Measurements from ENCODE around the gene TNFRSF6B.

The TNFRSF6B gene

GRCh38 chr20:63653041-63653973, 43.1 kb upstream of the TNFRSF6B start, which contains the start of gene STMN3:
STMN3 (minus strand) TSS chr20:63653424; CDS start chr20:63653345, 79 bp downstream.
- ChIA-PET CTCF (no interaction called here), POLR2A (no interaction called here)
- no peak for TF ChIP-seq CTCF (IDR thresholded peaks at IDR 0.05; ENCODE audit: control extremely low read depth, extremely low read depth, low read depth, missing control alignments)
- DNase-seq (ENCODE audit: extremely low spot score) = peak; percentile 83

GRCh38 chr20:63653974-63654668, 42.3 kb upstream of the TNFRSF6B start:
- CTCF ChIA-PET = no interaction called here
- TF ChIP-seq CTCF (IDR thresholded peaks at IDR 0.05; ENCODE audit: control extremely low read depth, extremely low read depth, low read depth, missing control alignments) = no peak
- POLR2A ChIA-PET = no interaction called here
- DNase-seq (ENCODE audit: extremely low spot score) = no peak

- TF ChIP-seq CTCF (IDR thresholded peaks at IDR 0.05; ENCODE audit: control extremely low read depth, extremely low read depth, low read depth, missing control alignments) = no peak
- DNase-seq (ENCODE audit: extremely low spot score) = no peak
- POLR2A ChIA-PET = no interaction called here
- CTCF ChIA-PET = interaction anchor here (1.4 to 1.9 kb wide), 2 partner anchors 117 to 325 kb away, joined by 3 to 6 read pairs; partner anchors contain the start of genes PTK6 and SAMD10
These were observed 41.2 kb upstream of the TNFRSF6B start for GRCh38 chr20:63655249-63655648.

GRCh38 chr20:63656451-63656850, 40.0 kb upstream of the TNFRSF6B start:
- no peak for DNase-seq (ENCODE audit: extremely low spot score)
- ChIA-PET POLR2A (no interaction called here), CTCF (interaction anchor here (1.4 to 1.9 kb wide), 2 partner anchors 118 to 324 kb away, joined by 3 to 6 read pairs; partner anchors contain the start of genes PTK6 and SAMD10)
- TF ChIP-seq CTCF (IDR thresholded peaks at IDR 0.05; ENCODE audit: control extremely low read depth, extremely low read depth, low read depth, missing control alignments) = no peak

GRCh38 chr20:63657260-63657936, 39.1 kb upstream of the TNFRSF6B start:
- TF ChIP-seq CTCF (IDR thresholded peaks at IDR 0.05; ENCODE audit: control extremely low read depth, extremely low read depth, low read depth, missing control alignments) = no peak
- DNase-seq (ENCODE audit: extremely low spot score) = no peak
- ChIA-PET CTCF (interaction anchor here (1.1 to 3.4 kb wide), 2 partner anchors 16 to 30 kb away, joined by 3 to 11 read pairs; no protein-coding TSS in a partner anchor), POLR2A (interaction anchor here (1.2 kb wide), 1 partner anchor 15 kb away, joined by 4 read pairs; no protein-coding TSS in a partner anchor)

All from GM10248 (cell line).